GM19324 (cell line): ENCODE measurements around the gene CAPN2.

Source experiments
- ATAC-seq: cut with Tn5 transposase; IDR thresholded peaks from one replicate; pipeline ENCODE4 v1.9.1; 2021; ENCODE audit warnings: mild to moderate bottlenecking, moderate library complexity; ENCODE audit not compliant: unreplicated experiment, low FRiP score

Gene CAPN2

DNA sequence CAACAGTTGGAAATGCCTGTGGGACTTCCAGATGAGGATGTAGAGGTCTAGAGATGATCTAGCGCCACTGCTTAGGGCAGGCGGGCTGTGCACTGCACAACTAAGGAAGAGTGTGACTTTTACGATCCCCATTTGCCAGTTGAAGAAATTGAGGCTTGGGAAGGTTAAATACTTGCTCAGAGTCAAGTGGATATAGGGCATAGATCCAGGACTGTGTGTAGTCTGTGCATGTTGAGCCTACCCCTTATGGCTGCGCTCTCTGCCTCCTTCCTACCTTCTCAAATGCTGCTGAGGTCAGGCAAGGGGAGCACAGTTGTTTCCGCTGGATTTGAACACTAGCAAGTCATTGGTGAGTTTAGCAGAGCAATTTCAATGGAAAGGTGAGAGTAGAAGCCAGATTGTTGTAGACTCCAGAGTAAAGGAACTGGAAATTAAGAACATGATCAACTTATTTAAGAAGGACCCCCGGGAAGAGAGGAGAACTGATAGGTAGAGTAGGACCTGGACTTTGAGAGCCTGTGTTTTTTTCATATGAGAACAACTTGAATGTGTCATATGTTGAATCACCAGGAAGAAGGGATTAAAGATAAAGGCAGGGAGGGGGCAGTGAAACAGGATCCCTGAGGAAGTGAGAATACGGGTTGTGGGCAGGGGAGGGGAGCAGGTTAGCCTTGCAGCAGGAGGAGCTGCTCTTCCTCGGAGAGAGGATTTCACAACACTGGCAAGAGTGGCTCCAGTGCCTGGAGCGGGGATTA is 2.7 kb downstream of the CAPN2 start:
- no peak for ATAC-seq

GRCh38 chr1:223715604-223716172 is 3.3 kb downstream of the CAPN2 start:
- no peak for ATAC-seq

DNA sequence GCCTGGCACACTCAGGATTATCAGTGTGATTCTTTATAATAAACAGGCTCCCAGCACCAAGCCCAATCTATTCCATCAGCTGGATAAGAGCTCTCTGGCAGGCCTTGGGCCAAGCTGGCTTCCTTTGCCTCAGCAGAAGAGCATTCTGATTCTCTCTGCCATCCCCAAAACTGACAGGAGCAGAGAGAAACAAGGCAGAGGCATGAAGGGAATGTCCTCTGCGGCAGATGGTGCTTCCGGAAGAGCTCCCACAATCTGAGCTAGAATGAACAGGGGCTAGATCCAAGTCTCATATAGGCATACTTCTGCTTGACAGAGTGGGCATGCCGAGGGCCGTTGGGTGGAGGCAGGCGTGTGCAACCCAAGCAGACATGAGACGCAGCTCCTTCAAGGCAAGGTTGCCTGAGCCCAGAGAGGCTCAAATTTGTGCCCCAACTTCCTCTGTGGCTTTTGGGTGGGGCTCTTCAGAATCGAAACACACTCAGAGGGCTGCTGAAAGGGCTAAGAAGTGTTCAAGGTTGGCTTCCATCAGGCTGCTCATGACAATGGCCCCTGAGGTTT is 4.0 kb downstream of the CAPN2 start:
- ATAC-seq = peak; percentile 44

GRCh38 chr1:223717123-223717522 is 4.8 kb downstream of the CAPN2 start:
- ATAC-seq = no peak

- no peak for ATAC-seq
These were observed 5.5 kb downstream of the CAPN2 start for GRCh38 chr1:223717695-223718363.

- no peak for ATAC-seq
These were observed 6.5 kb downstream of the CAPN2 start for GRCh38 chr1:223718850-223719249.

GRCh38 chr1:223720971-223721591 is 8.7 kb downstream of the CAPN2 start:
- no peak for ATAC-seq

DNA sequence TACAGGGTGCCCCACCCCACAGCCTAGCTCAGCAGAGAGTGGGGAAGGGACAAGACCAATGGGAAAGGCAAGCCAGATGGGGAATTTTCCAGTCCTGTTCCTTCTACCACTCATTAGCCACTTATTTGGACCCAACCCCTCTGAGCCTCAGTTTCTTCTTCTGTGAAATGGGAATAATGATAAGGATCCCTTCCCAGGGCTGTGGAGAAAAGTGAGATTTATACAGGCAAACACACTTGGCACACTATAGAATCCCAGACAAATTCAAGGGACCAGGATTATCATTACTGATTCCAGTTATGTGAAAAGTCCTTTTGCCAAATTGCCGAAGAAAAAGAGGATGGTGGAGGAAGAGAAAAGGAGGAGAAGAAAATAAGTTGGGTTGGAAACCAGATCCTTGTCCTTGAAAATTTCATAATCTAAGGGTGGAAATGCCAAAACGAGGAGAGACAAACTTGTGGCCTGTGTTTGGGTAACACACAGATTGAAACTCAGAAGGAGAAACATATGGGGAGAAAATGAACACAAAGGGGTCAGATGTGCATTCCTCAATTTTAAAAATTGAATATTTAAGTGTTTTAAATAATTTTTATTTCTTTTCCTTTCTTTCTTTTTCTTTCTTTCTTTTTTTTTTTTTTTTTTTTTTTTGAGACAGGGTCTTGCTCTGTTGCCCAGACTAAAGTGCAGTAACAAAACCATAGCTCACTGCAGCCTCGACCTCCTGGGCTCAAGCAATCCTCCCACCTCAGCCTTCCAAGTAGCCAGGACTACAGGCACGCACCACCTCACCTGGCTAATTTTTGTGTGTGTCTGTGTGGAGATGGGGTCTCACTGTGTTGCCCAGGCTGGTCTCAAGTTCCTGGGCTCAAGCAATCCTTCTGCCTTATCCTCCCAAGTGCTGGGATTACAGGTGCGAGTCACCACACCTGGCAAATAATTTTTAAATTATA is 9.6 kb downstream of the CAPN2 start:
- no peak for ATAC-seq

DNA sequence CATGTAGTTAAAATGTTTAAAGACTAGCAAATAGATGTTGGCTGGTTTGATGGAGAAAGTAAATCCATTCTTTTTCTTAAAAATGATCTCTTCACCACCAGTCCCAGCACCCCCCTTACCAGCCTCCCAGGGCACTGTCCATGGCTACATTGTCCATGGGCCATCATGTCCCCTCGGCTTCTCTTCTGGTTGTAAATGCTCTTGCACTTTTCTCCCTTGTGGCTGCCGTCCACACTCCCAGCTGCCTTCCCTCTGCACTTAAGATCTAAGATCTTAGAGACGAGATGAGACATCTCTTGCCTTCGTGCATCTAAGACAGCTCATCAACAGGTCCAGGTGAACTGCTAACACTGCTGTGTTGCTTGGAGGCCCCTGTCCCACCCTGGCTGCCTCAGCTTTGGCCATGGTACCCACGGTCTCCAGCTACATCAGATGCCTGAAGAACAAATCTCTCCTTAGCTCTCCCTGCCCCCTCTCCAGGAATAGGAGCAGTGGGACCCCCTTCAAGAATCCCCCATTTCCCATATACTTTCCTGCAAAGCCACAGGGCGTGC is 11.1 kb downstream of the CAPN2 start:
- ATAC-seq = no peak

GRCh38 chr1:223724376-223724775 is 12.0 kb downstream of the CAPN2 start:
- ATAC-seq = no peak

DNA sequence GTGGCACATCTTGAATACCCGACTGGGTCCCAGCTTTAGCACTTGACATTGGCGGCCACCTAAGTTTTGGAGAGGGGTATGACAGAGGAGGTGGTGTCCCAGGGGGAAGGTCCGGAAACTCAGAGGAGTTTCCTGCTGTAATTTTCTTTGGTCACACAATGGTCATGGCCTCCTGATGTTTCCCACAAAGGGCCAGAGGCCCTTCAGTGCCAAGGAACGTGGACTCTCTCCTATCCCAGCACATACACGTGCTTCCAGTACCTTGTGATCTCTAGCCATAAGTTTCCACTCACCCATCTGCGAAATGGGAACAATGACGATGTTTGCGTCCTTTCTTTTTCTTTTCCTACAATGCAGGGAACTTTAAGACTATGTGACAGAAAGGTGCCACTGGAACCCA is 13.2 kb downstream of the CAPN2 start:
- ATAC-seq = no peak

GRCh38 chr1:223726380-223727001 is 14.2 kb downstream of the CAPN2 start:
- peak; percentile 89 for ATAC-seq

- ATAC-seq = no peak
These were observed 15.2 kb downstream of the CAPN2 start for GRCh38 chr1:223727541-223727940.

DNA sequence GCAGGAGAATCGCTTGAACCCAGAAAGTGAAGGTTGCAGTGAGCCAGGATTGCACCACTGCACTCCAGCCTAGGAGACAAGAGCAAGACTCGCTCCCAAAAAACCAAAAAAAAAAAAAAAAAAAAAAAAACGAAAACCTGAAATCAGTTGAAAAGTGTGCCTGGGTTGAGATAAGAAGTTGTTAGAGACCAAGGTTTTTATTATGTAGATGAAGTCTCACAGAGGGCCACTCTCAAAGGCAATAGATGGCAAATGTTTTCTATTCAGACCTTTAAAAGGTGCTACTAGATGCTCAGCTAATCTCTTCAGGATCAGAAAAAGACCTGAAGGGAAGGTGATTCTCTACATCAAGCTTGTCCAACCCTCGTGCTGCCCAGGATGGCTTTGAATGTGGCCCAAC is 17.6 kb downstream of the CAPN2 start:
- ATAC-seq = no peak

- ATAC-seq = no peak
These were observed 18.3 kb downstream of the CAPN2 start for GRCh38 chr1:223730479-223731132.

DNA sequence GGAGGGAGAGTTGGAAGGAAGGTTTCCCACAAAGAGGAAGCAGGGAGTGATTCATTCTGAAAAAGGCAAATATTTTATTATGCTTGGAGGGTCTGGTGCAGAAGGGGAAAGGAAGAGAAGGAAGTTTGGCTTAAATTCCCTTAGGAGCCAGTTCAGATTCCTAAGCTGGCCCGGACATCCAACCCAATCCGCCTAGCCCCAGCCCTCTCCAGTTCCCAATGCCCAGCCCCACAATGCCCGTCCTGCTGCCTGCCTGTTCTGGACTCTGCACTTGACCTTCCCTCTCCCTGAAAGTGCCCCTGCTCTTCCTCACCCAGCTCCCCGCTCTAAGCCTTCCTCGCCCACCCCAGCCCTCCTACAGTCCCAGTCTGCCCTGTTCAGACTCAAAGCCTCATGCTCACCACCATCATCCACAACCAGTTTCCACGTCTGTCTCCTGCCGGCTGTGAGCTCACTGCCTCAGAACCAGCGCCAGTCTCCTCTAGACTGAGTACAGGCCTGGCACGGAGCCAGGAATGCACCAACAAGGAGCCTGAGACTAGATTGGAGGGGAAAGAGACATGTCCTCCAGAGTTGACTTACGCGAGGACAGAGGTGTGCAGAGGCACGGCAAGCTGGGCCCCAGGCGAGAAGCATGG is 18.9 kb downstream of the CAPN2 start:
- ATAC-seq = no peak

DNA sequence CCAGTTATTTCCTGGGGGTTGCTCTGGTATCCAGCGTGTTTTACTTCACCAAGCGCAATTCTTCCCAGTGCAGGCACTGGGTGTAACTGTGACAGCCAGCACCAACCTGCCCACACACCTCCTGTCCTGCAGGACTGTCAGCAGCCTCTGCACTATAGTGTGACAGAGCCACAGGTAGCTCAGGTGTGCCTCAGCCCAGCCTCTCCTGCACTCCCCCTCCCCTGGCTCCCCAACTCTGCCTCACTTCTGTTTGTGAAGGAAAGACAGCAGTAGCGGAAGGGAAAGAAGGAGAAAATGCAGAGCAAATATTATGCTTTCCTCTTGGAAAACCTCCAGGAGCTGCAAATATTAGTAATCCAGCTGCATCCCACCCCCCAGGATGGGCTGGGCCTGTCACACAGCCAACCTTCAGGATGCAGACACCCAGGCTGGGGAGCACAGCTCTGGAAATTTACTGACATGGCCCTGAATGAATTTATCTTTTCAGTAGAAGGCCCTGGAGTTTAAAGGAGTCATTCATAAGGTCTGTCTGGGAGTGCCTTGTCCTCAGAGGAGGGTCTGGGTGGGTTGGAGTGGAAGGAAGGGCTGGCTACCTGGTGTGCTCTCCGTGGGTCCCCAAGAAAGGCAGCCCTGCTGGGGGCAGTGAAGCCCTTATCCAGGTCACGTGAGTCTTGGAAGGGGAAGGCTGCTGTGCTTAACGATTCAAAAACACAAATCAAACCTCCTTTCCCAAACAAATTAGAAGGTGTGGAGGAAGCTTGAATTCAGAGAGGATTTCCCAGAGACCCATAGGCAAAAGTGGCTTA is 20.9 kb downstream of the CAPN2 start:
- no peak for ATAC-seq
